CD4-positive, alpha-beta T cell treated with Interleukin-15 for 4 hours (primary cell): Measurements from ENCODE around the gene PRKCE.
"Not testable (repeated sequence)": the region's sequence is repeated elsewhere in the genome, so short reads cannot be mapped to it uniquely, and the experiment has no call there.

ENCODE experiments used
- DNase-seq: peaks from one replicate; pipeline ENCODE4 v3.0.0-alpha.2; 2020; ENCODE audit warnings: low spot score

PRKCE gene

DNA sequence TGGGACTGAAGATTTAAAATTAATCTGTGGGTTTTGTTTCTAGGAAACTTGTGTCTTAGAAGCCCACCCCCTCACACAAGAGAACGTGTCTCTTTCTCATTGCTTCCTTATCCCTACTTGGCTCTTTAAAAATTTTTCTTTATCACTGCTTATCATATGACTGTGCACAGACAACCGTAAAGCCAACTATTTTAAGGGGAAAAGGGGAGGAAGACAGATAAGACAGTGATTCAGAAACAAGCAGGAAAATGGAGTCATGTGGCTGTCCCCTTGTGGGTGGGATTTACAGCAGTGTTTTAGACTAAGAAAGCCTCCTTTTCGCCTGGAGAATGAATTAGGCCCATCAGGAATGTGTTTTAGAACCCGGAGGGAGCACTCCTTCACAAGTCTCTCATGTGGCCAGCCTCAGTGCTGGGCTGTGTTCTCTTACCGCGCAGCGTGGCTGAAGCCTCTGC, 17.6 kb downstream of the PRKCE start:
- no peak for DNase-seq

DNA sequence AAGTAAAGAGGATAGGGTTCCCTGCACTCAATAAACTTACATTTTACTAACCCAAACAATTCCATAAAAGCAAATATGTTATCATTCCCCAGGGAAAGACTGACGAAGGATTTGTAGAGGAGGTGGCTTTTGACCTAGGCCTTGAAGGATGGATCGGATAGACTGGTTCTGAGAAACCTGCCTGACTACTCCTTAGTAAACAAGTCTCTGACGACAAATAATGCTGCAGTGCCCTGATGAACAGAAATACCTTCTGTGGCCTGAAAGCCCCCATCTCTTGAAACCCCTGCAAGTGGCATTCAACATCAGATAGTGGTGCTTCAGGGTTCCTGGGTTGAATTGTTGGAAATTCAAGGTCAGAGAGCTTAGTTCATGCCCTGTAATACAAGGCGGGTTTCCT, 19.2 kb downstream of the PRKCE start:
- DNase-seq = no peak

GRCh38 chr2:45672138-45672537, 20.7 kb downstream of the PRKCE start:
- DNase-seq = no peak

DNA sequence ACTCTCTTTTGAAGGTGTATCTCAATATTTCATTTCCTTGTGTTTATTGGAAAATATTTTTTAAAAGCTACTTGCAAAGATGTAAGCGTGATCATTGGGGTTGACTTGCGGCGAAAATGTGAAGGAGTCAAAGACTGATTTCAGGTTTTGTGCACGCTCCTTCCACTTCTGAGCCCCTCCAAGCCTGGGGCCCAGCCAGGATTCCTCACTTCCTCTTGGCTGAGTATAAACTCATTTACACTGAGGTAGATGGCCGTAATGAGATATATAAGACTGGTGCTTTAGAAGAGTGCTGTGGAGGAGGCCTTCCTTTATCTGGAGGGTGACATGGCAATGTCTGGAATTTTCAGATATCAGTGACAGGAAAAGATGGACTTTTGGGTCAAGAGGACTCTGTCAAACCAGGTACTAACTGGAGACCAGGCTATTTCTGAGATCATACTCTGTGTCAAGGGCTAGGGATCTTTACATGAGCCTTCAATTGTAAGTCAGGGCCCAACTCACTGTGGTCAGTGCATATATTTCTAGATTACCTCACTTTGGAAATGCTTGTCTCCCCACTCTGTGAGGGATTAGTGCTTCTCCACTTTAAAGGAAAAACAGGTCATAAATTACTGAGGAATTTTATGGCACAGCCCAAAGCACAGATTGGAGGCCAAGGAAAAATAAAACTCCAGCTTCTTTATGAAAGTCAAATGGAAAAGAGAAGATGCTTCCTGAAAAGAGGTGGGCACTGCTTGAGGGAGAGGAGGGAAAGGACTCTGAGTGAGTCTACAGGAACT, 22.8 kb downstream of the PRKCE start:
- no peak for DNase-seq

- DNase-seq = no peak
Observed at GRCh38 chr2:45675263-45675812, 23.9 kb downstream of the PRKCE start.

- no peak for DNase-seq
Observed at GRCh38 chr2:45676088-45676487, 24.6 kb downstream of the PRKCE start.

DNA sequence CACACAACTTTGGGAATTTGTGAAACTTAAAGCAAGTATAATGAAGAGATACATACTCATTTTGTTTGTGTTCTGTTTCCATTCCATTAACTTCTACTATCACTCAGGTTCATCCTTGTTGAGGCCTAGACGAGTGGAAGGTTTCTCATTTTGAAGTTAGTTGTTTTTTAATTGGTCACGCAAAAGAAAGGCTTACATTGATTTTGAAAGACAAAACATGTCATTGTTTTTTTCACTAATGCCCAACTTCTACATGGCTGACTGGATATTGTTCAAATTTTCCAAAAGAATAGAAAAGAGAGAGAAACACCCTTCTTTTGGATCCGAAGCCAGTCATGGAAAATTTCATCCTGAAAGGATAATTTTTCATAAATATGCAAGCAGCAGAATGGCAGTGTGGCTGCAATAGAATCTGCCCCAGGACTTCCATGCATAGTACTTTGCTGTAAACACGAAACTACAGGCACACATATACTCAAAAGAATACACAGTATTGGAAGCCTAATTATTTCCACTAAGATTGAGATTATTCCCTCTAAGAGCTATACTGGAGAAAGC, 27.4 kb downstream of the PRKCE start:
- no peak for DNase-seq

DNA sequence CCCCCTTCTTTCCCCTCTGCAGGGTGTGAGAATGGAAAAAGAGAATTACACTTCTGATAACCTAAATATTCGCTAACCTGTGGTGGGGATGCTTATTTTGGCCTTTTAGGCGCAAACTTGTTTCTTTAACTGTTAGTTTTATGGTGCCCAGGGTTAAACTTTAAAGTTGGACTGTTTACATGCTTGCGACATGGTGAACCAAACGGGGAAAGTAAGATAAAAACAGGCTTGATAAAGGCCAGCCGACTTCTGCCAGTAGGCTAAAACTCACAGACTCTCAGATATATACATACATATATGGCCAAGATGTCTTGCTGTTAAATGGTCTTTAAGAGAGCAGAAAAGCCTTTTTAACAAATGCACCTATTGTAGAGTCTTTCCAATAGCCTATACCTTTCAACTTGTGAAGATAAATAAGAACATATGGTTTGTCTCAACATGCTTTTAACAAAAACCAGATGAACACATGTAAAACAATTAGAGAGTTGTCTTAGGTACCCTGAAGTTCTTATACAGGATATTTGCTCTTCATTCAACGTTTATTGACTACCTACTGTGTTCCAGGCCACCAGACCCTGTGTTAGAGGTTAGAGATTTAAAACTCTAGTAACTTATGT, 29.0 kb downstream of the PRKCE start:
- no peak for DNase-seq

DNA sequence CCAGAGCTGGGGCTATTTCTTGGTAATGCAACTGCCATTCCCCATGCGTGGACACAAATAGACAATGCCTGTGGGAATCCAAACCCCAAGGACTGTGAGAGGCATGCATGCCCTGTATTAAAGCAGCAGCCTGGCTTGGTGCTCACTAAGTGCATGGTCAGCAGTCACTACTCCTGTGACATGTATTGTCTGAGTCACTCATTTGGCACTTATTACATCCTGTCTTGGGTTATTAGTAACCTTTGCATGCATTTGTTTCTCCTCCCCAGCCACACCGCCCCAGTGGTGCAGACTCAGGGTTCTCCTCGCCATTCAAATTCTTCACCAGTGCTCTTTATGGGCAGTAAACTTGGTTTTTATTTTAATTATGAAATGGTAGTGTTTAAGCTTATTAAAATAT, 30.2 kb downstream of the PRKCE start:
- no peak for DNase-seq

DNA sequence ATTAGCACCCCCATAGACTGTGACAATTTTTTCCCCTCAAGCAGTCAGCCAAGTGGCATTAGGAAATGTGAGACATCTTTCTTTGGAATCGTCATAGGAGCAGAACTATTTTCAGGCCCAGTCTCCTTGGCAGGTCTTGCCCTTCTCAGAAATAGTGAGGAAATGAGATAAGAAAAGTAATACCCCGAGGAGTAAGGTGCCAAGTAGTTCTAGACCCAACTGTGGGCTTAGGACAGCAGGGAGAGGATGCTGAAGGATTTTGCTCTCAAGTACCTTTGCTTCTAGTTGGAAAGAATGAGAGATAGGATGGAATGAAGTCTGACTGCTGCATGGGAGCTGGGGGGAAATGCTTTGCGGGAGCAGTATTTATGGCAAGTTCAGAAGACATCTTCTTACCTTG, 31.8 kb downstream of the PRKCE start:
- no peak for DNase-seq

- DNase-seq = no peak
Observed at GRCh38 chr2:45684756-45685155, 33.3 kb downstream of the PRKCE start.

- DNase-seq = no peak
Observed at GRCh38 chr2:45685260-45685659, 33.8 kb downstream of the PRKCE start.

DNA sequence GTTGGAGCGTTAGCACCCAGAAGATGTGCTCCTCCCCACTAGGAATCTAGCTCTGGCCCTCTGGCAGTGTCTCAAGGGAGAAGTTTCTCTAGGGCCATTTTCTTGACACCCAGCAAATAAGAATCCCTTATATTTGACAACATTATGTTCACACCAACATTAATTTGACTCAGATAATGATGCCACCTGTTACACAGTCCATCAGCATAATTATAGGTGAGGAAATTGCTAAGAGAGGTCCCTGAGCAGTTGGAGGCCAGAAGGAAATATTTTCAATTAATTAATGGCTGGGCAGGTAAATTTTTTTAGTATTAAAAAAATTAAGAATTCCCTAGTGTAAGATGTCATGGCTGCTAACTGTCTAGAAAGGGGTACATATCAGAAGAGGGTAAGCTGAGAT, 36.5 kb downstream of the PRKCE start:
- DNase-seq = no peak

DNA sequence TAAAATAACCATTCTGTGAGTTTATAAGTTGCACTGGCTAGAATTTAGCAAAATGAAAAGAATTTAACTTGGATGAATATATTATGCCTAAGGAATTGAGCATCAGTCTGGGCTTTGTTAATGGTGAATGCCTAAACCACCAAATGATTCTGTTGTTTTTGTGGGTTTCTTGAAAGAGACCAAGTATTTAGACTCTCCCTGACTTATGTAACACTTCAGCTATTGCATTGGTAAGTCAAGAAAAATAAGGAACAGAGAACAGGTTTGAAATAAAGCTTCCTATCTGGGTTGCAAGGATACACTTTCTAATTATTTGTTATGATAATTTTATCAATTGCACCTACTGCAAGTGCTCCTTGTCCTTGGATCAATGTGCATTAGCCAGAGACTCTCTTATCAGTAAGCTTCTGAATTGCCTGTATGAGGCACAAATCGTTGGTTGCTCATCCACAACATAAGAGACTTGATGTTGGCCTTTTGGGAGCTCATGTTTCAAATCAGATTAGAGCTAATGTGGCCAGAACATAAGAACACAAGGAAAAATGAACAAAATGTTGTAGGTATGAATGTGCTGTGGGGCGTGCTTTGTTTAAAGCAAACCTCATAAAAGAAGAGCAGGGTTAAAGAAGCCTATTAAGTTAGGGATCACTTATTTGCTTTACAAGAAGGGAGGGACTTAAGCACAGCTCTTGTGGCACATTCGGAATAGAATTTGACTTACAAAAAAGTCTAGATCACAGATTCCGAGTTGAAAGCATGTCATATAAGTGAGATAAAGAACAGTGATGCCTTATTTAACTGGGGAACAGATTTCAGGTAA, 37.2 kb downstream of the PRKCE start:
- no peak for DNase-seq

DNA sequence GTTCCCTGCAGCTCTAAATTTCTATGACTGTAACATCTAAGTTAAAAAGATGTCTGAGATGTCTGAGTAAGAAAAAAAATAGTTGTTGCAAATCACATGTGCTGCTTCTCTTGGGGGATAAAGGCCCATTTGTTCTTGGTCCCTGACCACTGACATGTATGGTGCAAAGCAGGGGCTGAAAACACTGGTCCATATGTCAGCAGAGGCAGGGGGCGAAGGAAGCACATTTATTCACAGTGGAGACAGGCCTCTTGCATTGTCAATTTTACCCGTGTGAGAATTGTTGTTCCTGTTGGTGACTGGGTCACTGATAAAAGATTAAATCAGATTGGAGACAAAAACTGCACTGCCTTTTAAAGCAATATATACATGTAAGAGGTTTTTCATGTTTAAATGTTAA, 38.8 kb downstream of the PRKCE start:
- no peak for DNase-seq

DNA sequence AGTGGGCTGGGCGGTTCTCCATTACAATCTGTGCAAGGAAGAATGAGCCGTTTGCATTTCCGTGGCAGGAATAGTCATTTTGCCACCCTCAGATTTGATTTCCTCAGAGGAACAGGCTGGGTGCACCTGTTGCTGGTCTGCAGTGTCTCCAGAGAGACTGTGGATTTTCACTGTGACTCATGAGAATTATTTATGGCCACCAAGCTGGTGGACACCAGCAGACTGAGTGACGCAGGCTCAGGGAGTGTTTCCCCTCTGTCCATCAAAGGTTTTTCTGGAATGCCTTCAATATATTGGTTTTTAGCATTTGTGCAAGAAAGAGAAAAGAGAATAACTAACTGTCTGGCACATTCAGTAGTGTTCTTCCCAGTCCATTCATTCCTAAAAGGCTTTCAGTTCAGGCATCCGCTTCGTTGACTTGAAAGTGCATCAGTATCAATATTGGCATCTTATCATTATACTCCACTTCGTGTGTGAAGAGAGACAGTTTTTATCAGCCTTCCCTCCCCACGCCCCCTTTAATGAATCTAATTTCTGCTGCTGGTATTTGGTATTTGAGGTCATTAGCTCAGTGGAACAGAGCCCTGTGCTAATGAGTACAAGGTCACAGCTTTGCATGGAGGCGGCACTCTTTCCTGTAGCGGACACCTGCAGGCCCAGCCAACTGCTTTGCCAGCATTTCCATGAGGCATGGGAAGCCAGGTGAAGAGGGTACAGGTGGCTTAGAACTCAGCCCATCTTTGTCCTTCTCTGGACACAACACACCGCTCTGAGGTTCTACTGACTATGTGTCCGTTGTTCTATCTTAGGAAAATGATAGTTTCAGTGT, 39.9 kb downstream of the PRKCE start:
- DNase-seq = no peak

DNA sequence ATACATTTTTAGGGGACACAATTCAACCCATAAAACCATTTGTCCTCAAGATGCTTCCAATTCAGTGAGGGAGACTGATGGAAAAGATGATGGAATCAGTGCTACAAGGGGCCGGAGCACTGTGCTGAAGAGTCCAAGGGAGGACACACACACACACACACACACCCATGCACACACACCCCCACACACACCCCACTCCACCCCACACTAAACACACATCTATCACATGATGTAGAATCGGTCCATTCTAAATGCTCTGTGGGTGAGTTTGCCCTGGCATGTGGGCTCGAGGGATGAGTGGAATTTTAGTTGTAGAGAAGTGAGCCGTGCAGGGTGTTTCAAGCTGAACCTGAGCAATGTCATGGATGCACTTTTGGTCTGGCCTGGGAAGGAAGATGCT, 41.1 kb downstream of the PRKCE start:
- DNase-seq = no peak

DNA sequence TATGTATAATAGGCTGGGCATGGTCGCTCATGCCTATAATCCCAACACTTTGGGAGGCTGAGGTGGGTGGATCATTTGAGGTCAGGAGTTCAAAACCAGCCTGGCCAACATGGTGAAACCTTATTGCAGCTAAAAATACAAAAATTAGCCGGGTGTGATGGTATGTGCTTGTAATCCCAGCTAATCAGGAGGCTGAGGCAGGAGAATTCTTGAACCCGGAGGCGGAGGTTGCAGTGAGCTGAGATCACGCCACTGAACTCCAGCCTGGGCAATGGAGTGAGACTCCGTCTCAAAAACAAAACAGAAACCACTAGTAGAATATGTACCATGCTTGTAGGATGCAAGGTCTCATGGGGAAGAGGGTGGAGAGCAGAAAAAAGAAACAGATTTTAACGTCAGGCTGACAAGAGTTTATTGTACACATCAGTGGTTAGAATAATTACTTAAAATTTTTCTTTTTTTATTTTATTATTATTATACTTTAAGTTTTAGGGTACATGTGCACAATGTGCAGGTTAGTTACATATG, 44.1 kb downstream of the PRKCE start:
- DNase-seq = not testable (repeated sequence)

DNA sequence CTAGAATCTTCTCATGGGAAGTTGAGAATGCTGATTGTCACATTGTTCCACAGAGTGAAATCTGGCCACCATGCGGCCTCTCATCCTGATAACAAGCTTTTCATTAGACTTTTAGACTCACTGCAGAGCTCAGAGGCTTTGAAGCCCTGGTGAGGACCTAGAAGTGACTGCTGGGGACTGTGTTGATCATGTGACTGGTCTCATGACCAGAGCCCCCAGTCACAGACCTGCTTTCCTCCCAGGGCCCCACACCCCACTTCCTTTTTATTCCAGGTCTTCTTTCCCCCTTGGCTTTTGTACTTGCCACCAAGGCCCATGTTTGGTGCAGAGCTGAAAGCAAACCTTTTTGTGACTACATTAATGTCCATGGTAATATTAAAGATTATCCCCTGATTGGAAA, 45.2 kb downstream of the PRKCE start:
- DNase-seq = no peak

GRCh38 chr2:45697190-45697589, 45.7 kb downstream of the PRKCE start:
- DNase-seq = no peak

DNA sequence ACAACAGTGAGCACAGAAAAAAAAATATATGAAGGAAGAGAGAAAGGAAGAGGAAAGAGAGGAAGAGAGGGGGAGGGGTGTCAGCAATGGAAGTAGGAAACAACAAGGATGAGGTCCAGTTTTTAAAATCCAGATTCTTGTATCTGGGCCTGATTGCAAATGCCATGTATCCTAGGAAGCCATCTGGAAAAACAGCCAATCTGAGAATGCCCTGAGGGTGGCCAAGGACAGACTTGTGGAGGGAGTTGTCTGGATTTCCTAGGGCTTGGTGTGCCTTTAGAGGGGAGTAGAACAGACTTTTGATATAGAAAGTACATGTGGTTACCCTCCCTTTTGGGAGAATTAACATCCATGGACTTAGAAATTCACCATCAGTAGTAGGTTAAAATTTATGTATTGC, 47.1 kb downstream of the PRKCE start:
- no peak for DNase-seq
